Measurements from ENCODE around the gene SWT1.
"Not testable (repeated sequence)": the region's sequence is repeated elsewhere in the genome, so short reads cannot be mapped to it uniquely, and the experiment has no call there.

The SWT1 gene

DNA sequence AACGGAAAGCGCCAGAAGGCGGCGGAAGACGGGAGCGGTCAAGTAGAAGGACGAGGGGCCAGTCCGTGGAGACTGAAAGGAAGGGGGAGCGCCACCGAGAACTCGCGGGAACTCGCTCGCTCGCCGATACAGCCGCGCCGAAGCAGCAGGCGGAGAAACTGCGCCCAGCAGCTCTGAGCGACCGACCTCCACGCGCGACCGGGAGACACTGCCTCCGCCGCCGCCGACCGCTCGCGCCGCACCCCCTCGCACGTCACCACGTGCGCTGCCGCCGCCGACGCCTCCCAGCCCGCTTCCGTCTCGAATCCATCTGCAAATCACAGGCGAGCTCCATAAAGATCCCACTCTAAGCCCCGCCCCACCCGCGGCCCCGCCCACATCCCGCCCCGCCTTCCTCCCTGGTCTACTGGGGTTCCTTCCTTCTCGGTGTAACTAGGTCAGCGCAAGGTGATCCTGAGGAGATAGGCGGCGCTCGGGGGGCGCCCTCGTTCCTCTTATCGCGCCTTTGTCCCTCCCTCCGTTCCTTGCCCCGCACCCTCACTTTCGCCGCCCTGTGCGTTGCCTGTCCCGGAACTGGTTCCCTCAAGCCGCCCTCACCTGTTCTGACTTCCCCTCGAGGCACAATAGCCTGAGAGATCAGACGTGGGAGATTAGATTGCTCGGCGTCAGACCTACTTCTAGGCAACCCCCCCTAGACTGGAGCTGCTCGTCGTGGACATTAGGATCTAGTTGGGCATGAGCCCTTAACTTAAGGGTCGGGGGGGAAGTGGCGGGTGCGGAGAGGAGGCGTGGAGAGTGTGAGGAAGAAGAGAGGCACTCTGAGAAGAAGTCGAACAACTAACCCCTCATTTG, 160.3 kb downstream of the SWT1 start, which contains the start of gene IVNS1ABP:
TSS of gene IVNS1ABP (minus strand) at position 210 of the 852 bp plus-strand sequence. CDS start 7,750 bp downstream, outside the sequence.
- TF ChIP-seq, protein P1, sequence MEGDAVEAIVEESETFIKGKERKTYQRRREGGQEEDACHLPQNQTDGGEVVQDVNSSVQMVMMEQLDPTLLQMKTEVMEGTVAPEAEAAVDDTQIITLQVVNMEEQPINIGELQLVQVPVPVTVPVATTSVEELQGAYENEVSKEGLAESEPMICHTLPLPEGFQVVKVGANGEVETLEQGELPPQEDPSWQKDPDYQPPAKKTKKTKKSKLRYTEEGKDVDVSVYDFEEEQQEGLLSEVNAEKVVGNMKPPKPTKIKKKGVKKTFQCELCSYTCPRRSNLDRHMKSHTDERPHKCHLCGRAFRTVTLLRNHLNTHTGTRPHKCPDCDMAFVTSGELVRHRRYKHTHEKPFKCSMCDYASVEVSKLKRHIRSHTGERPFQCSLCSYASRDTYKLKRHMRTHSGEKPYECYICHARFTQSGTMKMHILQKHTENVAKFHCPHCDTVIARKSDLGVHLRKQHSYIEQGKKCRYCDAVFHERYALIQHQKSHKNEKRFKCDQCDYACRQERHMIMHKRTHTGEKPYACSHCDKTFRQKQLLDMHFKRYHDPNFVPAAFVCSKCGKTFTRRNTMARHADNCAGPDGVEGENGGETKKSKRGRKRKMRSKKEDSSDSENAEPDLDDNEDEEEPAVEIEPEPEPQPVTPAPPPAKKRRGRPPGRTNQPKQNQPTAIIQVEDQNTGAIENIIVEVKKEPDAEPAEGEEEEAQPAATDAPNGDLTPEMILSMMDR (IDR thresholded peaks at IDR 0.05; ENCODE audit: low read depth, low read length): peak; percentile 32
- H3K4me3 ChIP-seq (replicated peaks in 1 of 2; ENCODE audit: low read depth in 2 of 2, low read length in 2 of 2): peak within 1 kb of the TSS; percentile 86 to 98
- peak; percentile 93 to 95 for DNase-seq (ENCODE audit: low read depth in 2 of 2)

DNA sequence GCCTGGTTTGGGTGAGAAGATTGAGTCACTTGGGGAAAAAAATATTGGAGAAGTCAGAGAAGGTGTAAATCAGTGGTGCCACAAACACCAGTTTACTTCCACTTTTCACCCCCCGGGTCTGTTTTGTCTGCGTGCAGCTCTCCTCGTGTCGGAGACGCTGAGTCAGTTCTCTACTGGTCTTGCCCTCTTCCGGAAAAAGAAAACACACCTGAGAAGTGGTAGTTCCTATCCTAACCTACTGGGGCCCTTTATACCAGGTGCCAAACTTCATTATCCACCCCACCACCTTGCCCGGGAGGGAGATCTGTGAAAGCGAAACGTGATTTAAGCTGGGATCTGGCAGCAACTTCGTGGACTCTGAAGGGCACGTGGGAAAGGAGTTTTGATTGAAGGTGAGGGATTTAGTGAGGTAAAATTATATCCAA, 160.9 kb downstream of the SWT1 start:
- DNase-seq (ENCODE audit: low read depth in 2 of 2): peak; percentile 17 to 29
- TF ChIP-seq, protein P1 (IDR thresholded peaks at IDR 0.05; ENCODE audit: low read depth, low read length): no peak
- H3K4me3 ChIP-seq (replicated peaks in 1 of 2; ENCODE audit: low read depth in 2 of 2, low read length in 2 of 2): peak overlapping the region; percentile 86 to 98

DNA sequence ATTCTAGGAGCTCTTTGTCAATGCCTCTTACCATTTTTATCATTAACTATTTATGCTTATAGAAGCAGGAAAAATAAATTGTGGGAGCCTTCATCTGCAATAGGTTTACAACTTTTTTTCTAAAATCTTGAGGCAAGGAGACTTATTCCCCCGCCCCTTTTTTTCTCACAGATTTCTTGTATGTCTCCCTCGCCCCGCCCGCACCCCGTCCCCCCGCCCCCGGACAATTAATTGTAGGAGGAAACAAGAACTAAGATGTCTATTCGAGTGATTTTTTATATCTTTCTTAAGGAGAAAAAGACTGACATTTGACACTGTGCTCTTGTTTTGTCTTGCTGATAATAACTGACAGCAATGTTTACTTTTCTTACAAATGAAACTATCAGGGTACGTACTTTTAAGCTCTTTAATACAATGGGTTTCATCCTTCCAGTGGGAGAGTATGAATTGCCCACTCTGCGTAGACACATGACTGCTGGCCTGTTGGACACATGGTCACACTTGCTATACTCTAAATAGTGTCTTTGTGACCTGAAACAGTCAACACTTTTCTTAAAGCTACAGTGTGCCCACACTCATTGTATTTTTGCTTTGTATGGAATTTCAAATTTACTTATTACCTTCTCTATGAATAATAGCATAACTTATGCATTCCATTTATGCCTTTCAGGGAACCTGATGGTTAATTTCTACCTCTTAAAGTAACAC, 161.6 kb downstream of the SWT1 start:
- TF ChIP-seq, protein P1 (IDR thresholded peaks at IDR 0.05; ENCODE audit: low read depth, low read length): no peak

DNA sequence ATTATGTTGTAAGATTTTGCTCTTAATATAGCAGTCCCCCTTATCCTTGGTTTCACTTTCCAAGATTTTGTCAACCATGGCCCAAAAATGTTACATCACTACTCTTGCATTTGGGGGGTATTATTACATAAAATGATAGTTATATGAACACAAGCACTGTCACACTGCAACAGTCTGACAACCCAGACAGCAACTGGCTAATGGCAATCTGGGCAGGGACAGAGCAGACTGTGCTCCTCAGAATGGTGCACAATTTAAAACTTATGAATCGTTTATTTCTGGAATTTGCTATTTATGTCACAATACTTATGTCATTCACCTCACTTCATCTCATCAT, 162.1 kb downstream of the SWT1 start:
- no peak for DNase-seq (ENCODE audit: low read depth in 2 of 2)
- no peak overlapping the region for H3K4me3 ChIP-seq (replicated peaks in 1 of 2; ENCODE audit: low read depth in 2 of 2, low read length in 2 of 2)
- TF ChIP-seq, protein P1 (IDR thresholded peaks at IDR 0.05; ENCODE audit: low read depth, low read length): no peak

More for the DNA sequence above, 161.6 kb downstream of the SWT1 start:
- no peak for DNase-seq (ENCODE audit: low read depth in 2 of 2)
- no peak overlapping the region for H3K4me3 ChIP-seq (replicated peaks in 1 of 2; ENCODE audit: low read depth in 2 of 2, low read length in 2 of 2)

DNA sequence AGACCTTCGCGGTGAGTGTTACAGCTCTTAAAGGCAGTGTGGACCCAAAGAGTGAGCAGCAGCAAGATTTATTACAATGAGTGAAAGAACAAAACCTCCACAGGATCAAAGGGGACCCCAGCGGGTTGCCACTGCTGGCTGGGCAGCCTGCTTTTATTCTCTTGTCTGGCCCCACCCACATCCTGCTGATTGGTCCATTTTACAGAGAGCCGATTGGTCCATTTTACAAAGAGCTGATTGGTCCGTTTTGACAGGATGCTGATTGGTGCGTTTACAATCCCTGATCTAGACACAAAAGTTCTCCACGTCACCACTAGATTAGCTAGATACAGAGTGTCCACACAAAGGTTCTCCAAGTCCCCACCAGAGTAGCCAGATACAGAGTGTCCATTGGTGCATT, 164.1 kb downstream of the SWT1 start:
- H3K4me3 ChIP-seq (replicated peaks in 1 of 2; ENCODE audit: low read depth in 2 of 2, low read length in 2 of 2); DNase-seq (ENCODE audit: low read depth in 2 of 2): not testable (repeated sequence)

DNA sequence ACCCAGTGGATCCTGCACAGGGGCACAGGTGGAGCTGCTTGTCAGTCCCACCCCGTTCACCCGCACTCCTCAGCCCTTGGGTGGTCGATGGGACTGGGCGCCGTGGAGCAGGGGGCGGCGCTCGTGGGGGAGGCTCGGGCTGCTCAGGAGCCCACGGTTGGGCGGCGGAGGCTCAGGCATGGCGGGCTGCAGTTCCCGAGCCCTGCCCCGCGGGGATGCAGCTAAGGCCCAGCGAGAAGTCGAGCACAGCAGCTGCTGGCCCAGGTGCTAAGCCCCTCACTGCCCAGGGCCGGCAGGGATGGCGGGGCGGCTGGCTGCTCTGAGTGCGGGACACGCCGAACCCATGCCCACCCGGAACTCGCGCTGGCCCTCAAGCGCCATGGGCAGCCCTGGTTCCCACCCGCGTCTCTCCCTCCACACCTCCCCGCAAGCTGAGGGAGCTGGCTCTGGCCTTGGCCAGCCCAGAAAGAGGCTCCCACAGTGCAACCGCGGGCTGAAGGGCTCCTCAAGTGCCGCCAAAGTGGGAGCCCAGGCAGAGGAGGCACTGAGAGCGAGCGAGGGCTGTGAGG, 164.8 kb downstream of the SWT1 start:
- DNase-seq (ENCODE audit: low read depth in 2 of 2); H3K4me3 ChIP-seq (replicated peaks in 1 of 2; ENCODE audit: low read depth in 2 of 2, low read length in 2 of 2): not testable (repeated sequence)

DNA sequence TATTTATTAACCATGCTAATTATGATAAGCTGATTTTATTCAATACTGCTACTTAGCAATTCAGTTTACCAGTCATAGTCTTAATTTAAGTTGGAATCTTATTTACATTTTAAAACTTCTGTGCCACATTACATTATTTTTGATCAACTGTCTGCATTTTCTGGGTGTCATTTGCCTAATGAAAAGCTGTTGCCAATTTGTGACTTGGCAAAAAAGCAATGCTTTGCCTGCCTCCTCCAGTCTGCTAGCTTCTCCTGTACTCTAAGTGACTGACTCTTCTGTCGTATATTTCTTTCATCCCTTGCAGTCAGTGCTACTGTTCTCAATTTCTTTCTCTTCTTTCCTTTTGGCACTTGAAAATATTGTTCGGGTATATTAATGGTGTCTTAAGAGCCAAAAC, 165.7 kb downstream of the SWT1 start:
- no peak for DNase-seq (ENCODE audit: low read depth in 2 of 2)
- TF ChIP-seq, protein P1 (IDR thresholded peaks at IDR 0.05; ENCODE audit: low read depth, low read length): no peak
- H3K4me3 ChIP-seq (replicated peaks in 1 of 2; ENCODE audit: low read depth in 2 of 2, low read length in 2 of 2): no peak overlapping the region
